ENCODE measurements around the gene TUBA4A.

TUBA4A gene

DNA sequence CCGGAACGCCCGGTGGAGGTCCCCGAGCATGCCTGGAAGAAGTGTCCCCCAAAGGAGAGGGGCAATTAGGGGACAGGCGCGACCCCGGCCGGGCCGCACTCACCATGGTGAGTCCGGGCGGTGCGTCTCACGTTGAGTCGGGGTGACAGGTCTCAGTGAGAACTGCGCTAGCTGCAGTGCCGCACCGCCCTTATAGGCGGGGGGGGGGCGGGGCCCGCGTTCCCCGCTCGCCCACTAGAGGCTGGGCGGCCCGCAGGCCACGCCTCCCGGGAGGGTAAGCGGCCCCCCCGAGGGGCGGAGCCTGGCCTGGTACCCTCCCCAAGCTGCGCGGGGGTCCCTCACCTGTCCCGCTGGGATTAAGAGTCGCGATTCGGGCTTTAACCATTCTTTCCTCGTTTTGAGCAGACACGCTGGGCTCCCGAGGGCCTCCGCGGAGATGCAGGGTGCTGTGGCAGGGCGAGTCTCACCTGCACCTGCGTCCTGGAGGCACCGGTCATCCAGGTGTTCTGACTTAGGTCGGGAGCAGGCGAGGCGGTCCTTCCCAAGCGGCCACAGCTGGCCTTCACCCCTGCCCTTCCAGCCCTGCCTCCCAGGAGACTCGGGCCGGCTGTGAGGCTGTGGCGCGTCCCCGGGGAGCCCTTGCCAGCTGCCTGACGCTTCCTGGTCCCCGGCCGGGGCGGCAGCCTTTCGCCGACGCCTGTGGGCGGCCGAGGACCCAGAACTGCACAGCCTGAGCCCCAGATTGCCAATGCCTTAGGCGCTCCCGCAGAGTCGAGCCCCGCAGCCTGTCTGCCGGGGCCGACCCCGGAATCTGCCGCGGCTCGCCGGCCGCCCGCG lies at the start of gene TUBA4A:
Gene TUBA4A, minus strand, starts transcription at position 166 of the 837 bp plus-strand sequence. Its CDS starts 60 bp downstream, at position 106.
- DNase-seq (ENCODE audit: low read depth in 3 of 3, low spot score in 1 of 3): peak; percentile 81 to 89 (median 88)

- DNase-seq (ENCODE audit: low read depth in 3 of 3, low spot score in 1 of 3): no peak
Measured at GRCh38 chr2:219302412-219302968, 48.8 kb upstream of the TUBA4A start.

DNA sequence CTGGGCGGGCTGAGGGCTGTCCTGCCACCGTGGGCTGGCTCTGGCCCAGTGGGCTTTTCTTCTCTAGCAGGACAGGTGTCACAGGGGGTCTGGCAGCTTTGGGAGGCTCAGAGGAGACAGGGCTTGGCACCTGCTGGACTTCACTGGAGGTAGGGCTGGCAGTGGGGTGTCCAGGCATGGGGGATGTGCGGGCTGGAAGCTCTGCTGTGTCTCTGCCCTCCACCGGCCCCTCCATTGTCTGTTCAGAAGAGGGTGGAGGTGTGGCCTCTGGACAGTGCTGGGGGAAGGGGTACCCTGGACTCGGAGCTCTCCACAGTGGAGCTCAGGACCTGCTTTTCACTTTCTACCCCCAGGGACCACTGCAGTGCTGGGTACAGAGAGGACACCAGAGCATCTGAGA lies 46.3 kb upstream of the TUBA4A start:
- no peak for DNase-seq (ENCODE audit: low read depth in 3 of 3, low spot score in 1 of 3)

DNA sequence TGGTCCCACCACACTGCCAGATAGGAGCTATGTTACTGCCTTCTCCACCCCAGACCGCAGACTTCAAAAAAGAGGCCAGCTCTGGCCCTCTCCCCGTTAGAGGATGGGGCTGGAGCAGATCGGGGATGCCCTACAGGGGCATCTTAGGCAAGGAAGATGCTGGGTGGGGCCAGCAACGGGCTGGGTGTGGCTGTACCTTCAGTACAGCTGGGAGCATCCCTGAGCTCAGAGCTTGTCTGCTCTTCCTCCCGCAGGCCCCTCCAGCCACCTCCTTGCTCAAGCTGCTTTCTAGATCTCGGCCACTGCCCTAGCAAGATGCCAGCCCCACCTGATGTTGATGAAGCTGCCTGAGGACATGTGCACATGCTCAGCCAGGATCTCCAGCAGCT lies 45.6 kb upstream of the TUBA4A start:
- DNase-seq (ENCODE audit: low read depth in 3 of 3, low spot score in 1 of 3): no peak

DNA sequence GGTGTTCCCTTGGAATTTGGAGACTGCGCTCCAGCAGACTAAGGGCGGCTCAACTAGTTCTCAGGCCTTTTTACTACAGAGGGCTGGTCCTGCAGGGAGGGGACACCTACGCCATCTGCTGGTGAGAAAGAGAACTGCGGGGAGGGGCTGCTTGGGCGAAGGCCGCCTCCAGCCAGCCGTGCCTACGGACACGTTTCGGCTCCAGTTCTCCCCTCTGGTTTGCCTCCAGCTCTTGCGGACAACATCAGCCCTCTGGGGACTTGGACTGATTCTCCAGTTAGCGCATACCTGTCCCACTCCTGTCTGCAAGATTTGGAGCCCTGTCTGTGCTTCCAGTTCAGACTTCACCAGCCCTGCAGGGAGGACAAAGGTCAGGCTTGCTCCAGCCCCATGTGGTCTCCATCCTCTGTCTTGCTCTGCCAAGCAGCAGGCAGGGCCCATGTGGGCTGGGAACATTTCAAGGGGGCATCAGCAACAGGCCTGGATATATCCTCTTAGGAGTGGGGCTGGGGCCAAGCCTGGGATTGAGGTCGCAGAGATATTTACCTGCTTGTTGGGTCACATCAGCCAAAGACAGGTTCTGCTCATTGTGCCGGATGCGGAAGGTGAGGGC lies 45.1 kb upstream of the TUBA4A start:
- peak; percentile 72 to 92 (median 77) for DNase-seq (ENCODE audit: low read depth in 3 of 3, low spot score in 1 of 3)

DNA sequence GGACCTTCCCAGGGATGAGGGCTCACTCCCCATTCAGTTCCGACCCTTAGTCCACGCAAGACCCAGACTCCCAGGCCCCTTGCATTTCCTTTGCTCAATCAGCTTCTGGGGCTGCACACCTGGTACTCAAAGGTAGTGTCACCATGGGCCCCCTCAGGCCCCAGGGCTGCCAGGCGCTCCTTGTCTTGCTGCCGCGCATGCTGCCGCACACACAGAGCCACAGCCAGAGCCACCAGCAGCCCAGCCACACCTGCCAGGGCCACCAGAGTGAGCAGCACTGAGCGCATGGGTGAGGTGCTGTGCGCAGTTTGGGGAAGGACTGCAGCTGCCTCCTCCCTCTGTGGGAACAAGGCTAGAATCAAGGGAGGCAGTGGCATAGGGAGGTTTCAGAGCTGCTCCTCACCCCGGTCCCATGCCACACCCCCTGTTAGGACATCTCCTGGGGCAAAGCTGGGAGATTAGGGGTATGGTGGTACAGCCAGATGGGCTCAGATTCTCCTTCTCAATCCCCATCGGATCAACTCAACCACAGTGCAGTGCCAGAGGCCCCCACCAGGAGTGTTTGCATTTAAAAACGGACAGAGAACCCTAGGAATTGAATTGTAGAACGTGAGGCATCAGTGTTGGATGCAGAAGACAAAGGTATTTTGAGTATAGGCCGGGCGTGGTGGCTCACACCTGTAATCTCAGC lies 44.2 kb upstream of the TUBA4A start:
- DNase-seq (ENCODE audit: low read depth in 3 of 3, low spot score in 1 of 3): no peak

DNA sequence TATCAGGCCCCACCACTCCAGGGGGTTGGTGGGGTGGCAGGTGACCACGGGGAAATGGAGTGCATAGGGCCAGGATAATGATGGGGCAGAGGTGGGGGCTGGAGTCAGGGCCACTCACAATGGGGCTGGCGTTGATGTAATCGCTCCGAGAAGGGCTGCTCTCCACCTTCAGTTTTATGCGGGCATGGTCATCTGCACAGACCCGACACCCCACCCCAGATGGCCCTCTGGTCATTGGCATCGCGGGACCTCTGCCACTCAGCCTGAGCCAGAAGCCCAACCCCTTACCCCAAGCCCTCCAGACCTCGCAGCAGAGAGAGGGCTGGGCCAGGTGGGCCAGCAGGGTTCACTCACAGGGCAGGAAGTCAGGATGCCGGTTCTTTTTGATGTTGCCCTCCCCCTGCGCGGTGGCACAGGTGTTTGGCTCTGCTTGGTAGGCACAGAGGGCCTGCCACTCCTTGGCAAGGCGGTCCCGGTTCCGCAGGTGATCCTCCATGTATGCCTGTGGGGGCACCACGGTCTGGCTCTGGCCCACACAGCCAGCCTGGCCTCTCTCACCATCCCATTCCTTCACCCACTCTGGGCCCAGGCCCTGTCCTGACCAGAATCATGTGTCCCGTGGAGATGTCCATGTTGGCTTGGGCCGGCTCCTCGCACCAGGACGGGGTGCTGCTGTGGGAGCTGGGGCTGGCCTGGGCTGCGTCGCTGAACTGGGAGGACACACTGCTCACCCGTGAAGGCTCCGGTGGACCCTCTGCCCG lies 43.1 kb upstream of the TUBA4A start:
- no peak for DNase-seq (ENCODE audit: low read depth in 3 of 3, low spot score in 1 of 3)

DNA sequence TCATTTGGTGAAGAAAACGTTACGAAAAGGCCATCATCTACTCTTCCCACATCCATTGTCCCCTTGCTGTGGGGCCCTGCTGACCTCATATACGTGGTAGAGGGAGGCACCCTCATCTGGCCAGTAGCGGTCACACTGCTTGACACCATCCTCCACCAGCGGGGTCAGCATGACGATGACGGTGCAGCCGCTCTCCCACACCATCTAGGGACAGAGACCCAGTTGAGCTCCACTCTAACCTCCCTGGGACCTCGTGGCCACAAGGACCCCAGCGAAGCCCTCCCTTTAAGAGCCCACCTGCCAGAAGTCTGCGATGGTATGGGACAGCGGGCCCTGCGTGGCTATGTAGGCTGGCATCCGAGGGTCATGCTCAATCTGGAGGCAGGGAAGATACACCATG lies 42.4 kb upstream of the TUBA4A start:
- no peak for DNase-seq (ENCODE audit: low read depth in 3 of 3, low spot score in 1 of 3)

DNA sequence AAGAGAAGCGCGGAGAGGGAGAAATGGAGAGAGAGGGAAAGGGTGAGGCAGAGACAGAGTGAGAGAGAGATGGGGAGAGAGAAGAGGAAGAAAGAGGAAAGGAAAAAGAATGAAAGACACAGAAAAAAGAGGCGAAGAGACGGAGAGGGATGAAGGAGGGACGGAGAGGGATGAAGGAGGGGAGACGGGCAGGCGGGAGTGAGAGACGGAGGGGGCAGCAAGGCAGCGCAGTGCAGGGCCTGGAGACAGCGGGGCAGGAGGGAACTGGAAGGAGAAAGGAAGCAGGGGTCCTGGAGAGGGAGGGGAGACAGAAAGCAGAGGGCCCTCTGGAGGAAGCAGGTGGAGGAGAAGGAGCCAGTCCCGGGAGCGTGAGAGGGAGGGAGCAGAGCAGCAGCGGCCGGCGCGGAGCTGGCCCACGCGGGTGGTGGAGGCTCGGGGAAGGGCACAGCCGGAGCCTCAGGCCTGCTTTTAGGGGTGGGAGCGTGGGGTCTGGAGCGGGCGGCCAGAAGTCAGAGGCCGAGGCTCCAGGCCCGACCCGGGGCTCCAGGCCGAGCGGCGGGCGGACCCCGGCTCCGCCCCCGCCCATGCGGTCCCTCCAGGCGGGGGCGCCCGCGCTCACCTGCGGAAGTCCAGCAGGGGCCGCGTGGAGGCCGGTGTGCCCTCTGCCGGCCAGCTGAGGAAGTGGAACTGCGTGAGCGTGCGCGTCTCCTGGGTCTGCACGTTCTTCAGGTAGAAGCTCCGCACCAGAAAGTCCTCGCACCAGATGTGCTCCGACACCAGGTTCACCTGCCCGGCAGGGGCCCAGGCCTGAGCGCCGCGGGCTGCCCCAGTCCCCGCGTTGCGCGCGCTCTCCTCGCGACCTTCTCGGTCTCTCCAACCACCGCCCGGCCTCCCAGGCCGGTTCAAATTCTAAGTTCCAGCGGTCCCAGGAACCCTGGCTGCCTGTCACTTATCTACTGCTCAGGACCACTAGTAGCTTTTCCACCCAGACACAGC lies 40.9 kb upstream of the TUBA4A start:
- DNase-seq (ENCODE audit: low read depth in 3 of 3, low spot score in 1 of 3): peak; percentile 64 to 87 (median 84)

- DNase-seq (ENCODE audit: low read depth in 3 of 3, low spot score in 1 of 3): no peak
Measured at GRCh38 chr2:219293736-219294231, 40.1 kb upstream of the TUBA4A start.

GRCh38 chr2:219292616-219293015 lies 38.9 kb upstream of the TUBA4A start:
- DNase-seq (ENCODE audit: low read depth in 3 of 3, low spot score in 1 of 3): no peak

- no peak for DNase-seq (ENCODE audit: low read depth in 3 of 3, low spot score in 1 of 3)
Measured at GRCh38 chr2:219291910-219292490, 38.3 kb upstream of the TUBA4A start.

- no peak for DNase-seq (ENCODE audit: low read depth in 3 of 3, low spot score in 1 of 3)
Measured at GRCh38 chr2:219291394-219291793, 37.7 kb upstream of the TUBA4A start.

DNA sequence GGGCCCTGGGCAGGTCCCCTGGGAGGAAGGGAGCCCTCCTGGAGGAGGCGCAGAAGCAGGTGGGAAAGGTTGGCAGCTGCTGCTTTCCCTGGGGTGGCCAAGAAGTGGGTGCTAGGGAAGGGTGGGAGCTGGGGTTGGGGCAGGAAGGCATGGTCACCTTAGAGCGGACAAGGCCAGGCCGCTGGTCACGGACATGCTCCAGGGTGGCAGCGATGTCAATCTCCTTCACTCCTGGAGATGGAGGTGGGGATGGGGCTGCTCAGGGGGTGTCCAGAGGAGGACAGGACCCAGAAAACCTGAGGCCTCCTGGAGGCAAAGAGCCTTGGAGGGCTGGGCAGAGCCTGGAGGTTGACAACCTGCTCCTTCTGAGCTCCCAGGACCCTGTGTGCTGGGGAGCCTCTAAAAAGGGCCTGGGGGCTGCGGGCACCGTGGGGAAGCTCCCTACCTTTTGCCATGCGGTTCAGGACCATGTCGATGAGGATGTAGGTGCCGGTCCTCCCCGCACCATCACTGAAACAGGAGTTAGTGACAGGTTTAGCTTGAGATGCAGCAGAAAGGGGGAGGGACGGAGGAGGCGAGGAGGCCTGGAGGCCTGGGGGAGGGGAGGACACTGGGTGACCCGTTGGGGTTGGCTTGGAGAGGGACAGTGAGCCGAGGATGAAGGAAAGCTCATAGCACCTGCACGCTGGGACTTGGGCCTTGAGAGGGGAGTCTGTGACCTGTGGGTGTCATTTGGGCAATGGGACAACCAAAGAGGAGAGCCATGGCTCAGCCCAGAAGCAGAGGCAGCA lies 36.9 kb upstream of the TUBA4A start:
- no peak for DNase-seq (ENCODE audit: low read depth in 3 of 3, low spot score in 1 of 3)

GRCh38 chr2:219289537-219290361 lies 36.0 kb upstream of the TUBA4A start:
- no peak for DNase-seq (ENCODE audit: low read depth in 3 of 3, low spot score in 1 of 3)

- no peak for DNase-seq (ENCODE audit: low read depth in 3 of 3, low spot score in 1 of 3)
Measured at GRCh38 chr2:219289195-219289536, 35.4 kb upstream of the TUBA4A start.

DNA sequence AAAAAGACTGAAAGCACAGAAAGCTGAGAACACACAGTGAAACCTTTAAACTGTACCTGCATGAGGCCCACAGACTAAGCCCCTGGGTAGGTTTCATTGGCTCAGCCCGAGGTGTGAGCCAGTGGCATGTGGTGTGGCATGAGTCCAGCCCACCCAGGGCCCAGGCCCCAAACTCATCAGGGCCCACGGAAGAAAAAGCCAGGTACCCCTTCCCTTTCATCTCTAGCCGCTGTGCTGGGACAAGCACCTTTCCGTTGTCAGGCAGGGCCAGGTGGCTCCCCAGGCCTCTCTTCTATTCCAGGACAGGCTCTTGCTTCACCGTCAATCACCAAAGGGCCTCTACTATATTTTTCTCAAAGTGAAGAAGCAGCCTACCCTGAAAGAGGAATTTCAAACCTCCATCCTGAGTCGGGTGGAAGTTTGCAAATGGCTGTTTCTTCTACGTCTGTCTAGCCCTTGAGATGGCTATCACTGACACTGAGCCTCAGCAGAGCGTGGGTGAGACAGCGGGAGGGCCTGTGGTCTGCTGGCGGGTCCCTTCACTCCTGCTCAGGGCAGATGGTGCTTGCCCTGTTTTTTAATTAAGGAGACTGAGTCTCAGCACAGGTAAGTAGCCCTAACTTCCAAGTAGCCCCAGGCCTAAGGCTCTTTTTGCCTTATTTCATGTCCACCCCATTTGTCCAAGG lies 34.0 kb upstream of the TUBA4A start:
- no peak for DNase-seq (ENCODE audit: low read depth in 3 of 3, low spot score in 1 of 3)
